Stimulated activated CD4-positive, alpha-beta T cell treated with anti-CD3 and anti-CD28 coated beads, Interleukin-15, amount 100 ng/mL, for 48 hours (primary cell): ENCODE data around the gene ANKRD28.

ENCODE experiments used
- DNase-seq, 2 donors: peaks; one replicate each; pipeline ENCODE4 v3.0.0-alpha.2; 2020; ENCODE audit warnings: low read depth in 2 of 2

ANKRD28 gene

GRCh38 chr3:15664144-15664543 is 133.6 kb downstream of the ANKRD28 start:
- no peak for DNase-seq

DNA sequence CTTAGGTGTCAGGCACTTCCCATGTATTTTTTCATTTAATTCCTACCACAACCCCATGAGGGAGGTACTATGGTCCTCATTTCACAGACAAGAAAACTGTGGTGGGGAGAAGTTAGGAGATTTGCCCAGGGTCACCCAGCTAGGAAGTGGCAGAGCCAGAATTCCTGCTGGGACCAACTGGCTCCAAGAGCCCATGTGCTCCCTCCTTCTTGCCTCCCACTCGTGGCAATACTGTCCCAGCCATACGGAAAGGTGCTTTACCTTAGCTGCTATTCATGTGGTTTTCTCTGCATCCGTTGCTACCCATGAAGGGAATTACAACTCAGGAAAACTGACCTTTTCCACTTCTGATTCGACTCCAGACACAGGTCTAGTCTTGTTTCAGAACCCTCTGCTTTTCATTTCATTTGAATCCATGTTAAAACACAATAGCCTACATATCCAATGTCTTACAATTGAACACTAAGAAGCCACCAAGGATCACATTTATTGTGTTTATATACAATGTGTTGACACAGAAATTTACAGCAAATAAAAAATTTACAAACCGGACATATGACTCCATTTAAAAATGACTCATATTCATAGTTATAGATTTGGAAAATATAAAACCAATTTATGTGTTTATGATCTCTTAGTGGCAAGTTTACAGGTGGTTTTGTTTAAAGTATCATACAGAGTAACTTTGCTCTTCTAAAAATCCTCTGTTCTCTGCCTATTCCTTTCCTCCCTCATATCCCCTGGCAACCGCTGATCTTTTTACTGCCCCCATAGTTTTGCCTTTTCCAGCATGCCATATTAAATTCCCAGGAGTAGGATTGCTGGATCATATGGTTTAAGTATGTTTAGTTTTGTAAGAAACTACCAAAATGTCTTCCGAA is 137.5 kb downstream of the ANKRD28 start:
- no peak for DNase-seq

- DNase-seq: no peak
Observed at GRCh38 chr3:15659254-15659975, 138.4 kb downstream of the ANKRD28 start.

GRCh38 chr3:15657016-15657415 is 140.8 kb downstream of the ANKRD28 start:
- DNase-seq: no peak

DNA sequence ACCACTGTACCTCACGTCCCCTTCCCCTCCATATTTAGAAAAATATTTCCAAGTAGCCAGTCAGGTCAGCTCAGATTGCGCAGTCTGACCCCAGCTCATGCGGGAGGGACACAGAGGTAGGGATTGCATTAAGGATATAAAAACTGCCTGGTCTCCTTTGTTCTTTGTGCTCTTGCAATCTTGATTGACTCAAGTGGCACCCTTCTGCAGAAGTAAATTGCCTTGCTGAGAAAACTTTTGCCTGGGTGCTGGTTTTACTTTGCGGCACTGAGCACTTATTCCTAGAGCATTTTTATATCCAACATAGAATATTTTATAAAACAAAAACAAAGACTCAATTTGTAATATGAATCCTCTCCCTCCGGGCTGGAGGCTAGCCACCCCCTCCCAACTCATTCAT is 141.4 kb downstream of the ANKRD28 start:
- DNase-seq: no peak

GRCh38 chr3:15654891-15655290 is 142.9 kb downstream of the ANKRD28 start:
- DNase-seq: no peak

- DNase-seq: no peak
Observed at GRCh38 chr3:15654127-15654526, 143.7 kb downstream of the ANKRD28 start.

- no peak for DNase-seq
Observed at GRCh38 chr3:15653321-15653720, 144.5 kb downstream of the ANKRD28 start.

GRCh38 chr3:15651396-15651795 is 146.4 kb downstream of the ANKRD28 start:
- no peak for DNase-seq

DNA sequence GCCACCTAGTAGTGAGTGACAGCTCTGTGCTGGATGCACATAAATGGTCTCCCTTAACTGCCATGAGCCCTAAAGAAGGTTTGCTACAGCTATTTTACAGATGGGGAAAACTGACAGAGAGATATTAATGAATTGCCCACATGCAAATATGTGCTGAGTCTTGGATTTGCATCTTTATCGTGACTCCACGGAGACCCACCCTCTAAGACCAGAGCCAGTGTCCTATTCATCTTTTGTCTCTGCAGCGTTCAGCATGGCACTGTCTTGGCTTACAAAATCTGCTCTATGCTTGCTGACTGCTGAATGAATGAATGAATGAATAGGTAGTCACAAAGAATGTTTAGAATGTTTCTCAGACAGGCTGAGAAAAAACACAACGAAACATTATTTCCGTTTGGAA is 147.9 kb downstream of the ANKRD28 start:
- DNase-seq: no peak

- no peak for DNase-seq
Observed at GRCh38 chr3:15649341-15649740, 148.4 kb downstream of the ANKRD28 start.

DNA sequence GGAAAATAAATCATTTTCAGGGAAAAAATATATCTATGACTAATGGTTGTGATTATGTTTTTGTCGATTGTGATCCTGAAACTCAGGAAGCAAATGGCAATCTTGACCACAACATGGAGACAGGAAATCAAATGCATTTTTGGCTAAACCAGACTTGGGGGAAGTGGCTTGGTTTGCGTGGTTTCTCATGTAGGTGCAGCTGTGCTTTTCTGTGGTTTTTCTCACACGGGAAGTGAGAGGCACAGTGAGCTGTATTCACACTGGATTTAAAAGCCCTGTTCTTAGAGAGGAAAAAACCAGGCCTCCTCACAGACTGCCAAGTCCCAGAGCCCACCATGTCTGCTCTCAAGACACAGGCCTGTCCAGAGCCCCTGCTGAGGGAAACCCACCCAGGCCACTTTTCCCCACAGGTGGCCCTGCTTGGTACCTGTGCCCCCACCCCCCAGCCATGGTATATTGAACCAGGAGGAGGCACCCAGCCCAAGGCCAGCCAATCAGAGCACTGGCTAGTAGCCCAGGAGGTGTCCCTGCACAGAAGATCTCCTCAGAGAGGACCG is 150.1 kb downstream of the ANKRD28 start:
- peak in 1 of 2 donors; percentile 32 for DNase-seq

GRCh38 chr3:15646851-15647511 is 150.8 kb downstream of the ANKRD28 start:
- no peak for DNase-seq

- DNase-seq: no peak
Observed at GRCh38 chr3:15645740-15646501, 151.9 kb downstream of the ANKRD28 start.

DNA sequence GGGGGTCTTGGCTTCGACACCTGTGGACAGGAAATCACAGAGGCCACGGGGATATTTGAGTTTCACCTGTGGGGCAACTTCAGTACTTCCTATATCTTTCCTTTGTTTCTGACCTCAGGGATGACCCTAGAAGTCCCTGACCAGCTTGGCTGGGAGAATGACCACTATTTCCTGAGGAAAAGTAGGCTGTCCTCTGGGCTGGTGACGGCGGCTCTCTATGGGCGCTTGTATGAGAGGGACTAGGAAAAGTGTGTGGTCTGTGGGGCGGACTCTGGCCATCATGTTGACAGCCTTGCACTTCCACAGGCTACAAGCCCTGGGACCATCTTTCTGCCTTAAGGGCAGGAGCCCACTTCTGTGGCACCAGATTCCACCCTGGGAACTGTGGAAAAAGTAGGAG is 152.5 kb downstream of the ANKRD28 start:
- no peak for DNase-seq

DNA sequence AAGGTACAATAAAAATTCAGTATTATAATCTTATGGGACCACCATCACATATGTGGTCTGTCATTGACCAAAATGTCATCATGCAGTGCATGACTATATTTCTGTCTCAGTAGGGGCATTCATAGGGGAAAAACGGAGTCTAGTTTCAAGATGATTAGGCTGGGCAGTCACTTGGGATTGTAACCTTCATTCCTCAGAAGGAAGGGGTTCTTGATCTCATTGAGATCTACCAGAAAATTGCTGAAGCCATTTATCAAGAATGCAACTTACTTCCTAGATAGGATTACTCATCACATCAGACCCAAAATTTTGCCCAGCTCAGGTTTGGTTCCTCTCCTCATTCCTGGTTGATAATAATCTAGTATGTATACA is 158.9 kb downstream of the ANKRD28 start:
- DNase-seq: no peak

DNA sequence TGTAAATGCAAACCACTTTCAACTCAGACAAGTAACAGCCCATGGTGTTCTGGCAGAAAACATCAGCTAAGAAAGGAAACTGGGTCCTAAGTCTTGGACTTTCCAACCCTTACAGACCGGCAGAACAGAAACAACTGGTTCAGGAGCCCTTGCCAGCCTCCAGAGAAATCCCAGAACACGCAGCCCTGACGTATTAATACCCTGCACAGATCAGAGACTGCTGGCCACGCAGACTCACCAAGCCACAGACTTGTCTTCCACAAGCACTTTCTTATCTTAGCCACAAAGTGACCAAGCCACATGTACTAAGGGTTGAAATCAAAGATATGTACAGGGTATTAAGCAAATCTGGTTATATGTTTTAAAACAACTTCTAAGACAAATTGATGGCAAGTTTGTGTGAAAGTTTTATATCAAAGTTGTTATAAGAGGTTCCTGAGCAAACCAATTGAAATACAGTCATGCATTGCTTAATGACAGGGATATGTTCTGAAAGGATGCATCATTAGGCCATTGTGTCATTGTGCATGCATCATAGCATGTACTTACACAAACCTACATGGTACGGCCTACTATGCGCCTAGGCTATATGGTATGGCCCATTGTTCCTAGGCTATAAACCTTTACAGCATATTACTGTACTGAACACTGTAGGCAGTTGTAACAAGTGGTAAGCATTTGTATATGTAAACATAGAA is 159.4 kb downstream of the ANKRD28 start:
- no peak for DNase-seq

DNA sequence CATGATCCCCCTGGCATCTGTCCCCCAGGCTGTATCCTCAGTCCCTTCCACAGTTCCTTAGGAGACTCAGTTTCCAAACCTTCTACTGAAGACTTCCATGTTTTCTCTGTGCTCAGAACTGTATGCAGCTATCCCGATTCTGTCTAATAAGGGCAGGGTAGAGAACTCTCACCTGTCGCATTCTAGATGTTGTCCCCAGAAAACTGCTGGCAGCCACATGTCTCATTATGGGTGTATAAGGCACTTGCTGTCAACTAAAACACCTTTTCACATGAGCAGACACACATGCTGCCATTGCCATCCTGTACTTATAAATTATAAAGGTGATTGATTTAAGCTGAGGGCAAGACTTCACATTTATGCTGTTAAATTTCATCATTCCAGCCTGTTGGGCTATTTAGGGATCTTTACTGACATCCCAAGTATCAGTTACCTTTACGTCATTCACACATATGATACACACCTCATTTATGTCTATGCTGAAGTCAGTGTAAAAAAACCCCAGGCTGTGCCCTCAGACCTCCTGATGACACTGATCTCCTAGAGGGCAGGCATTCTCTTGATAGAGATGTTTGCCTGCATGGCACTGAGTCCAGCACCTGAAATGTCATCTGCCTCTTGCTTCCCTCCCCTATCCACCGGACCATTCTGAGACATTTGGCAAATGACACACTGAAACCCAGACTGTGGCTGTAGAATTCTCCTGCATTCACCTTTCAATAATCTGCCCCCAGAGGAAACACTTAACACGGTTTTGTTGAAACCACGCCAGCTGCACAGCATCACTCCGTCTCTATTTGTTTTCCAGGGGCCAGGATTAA is 160.4 kb downstream of the ANKRD28 start:
- DNase-seq: no peak

GRCh38 chr3:15636028-15636709 is 161.6 kb downstream of the ANKRD28 start:
- DNase-seq: peak in 1 of 2 donors; percentile 35
